Ovary (tissue), 9 donors: ENCODE data around the gene PMEPA1. TPM values are rescaled to one million over a fixed set of nuclear protein-coding genes. Genes with fewer than 3 reads are reported as not detected.

Experiments
- DNase-seq, 5 donors: peaks; one replicate each; pipeline ENCODE4 v3.0.0-alpha.2; 2019 to 2020
- H3K27ac ChIP-seq, 2 donors: fragments of 200-600 bp; one replicate each; pipeline versions ENCODE4 v1.5.1 to v1.8.0; 2019 to 2022
- H3K27me3 ChIP-seq: fragments of 200-600 bp; one replicate; pipeline ENCODE4 v1.8.0; 2022
- H3K36me3 ChIP-seq: fragments of 200-600 bp; sonication (generic); one replicate; pipeline ENCODE4 v1.5.1; 2019
- H3K4me1 ChIP-seq: one replicate; pipeline ENCODE4 v1.8.1; 2013; ENCODE audit warnings: mild to moderate bottlenecking, moderate library complexity; ENCODE audit not compliant: insufficient read depth
- H3K4me3 ChIP-seq: fragments of 200-600 bp; sonication (generic); one replicate; pipeline ENCODE4 v1.5.1; 2017
- H3K9me3 ChIP-seq, 2 donors: fragments of 200-600 bp in 1 of 2; sonication (generic) in 1 of 2; one replicate each; pipeline versions ENCODE4 v1.5.1 to v1.8.1; 2013 to 2019; ENCODE audit warnings: mild to moderate bottlenecking in 1 of 2, moderate library complexity in 1 of 2
- EP300 ChIP-seq: sonication (generic); formaldehyde crosslinking; IDR thresholded peaks from one replicate; pipeline ENCODE4 v1.6.1; 2017; ENCODE audit warnings: antibody characterized with exemption
- POLR2A ChIP-seq: fragments of 450-650 bp; IDR thresholded peaks from one replicate; pipeline ENCODE4 v1.6.1; 2017; ENCODE audit warnings: antibody characterized with exemption, mild to moderate bottlenecking, moderate library complexity
- WGBS, 3 donors: extraction: QIAGEN DNeasy Blood & Tissue Kit in 1 of 3; methylation state at CpG; one replicate each; pipeline versions ENCODE4 v1.1.5 to v1.1.7; 2013 to 2017; 5-methylcytosine and 5-hydroxymethylcytosine counted together
- intact Hi-C, 4 donors: fragments of 100-400 bp; cut with DNase I; formaldehyde crosslinking; loops; one replicate each; pipeline versions ENCODE4 v1.11.0 to v1.15.1; 2022 to 2023
- polyA plus RNA-seq, 2 donors: library from polyadenylated mRNA; stranded (reverse); fragments of 200-250 nt in 1 of 2; fragments of 350-450 nt in 1 of 2; fragmentation: Illumina TruSeq in 1 of 2; extraction: RNeasy Lipid Tissue Mini Kit (QIAGEN cat#74804) in 1 of 2; gene quantifications; one replicate each; pipeline ENCODE4 v1.2.3, GENCODE V29; 2013 to 2014
- total RNA-seq, 7 donors: library from RNA; depleted of rRNA in 2 of 7; stranded (reverse); fragments of >200 nt in 2 of 7; fragmentation: NEBNext Ultra II Directional in 3 of 7; extraction: Animal tissue kit (Norgen Biotek cat#: 25700) in 3 of 7; gene quantifications; one replicate each; pipeline versions ENCODE4 v1.1.0 to v1.2.4, GENCODE V29; 2016 to 2023
- TF ChIP-seq, protein P1 (sequence below), 3 donors: fragments of 450-650 bp in 2 of 3; fragments of 200-600 bp in 1 of 3; IDR thresholded peaks; one replicate each; pipeline versions ENCODE4 v1.5.1 to v1.8.0; 2016 to 2022; ENCODE audit warnings: antibody characterized with exemption in 3 of 3, mild to moderate bottlenecking in 1 of 3
- donor health status: DM: no; HTN: no; CAD: no; lungs with moderate emphysema.
- donor health status: DM: no; HTN: no; CAD: no.
- donor health status: Bipolar disorder and iron deficiency.
- donor health status: DM: yes; HTN: yes; CAD: no.
- donor health status: DM: no; HTN: no; CAD: no.
- donor health status: DM: yes; HTN: yes; CAD: no.

PMEPA1 gene
- total and polyA plus RNA-seq, 9 donors, result 2.7 to 73.4 (median 17.6) TPM

DNA sequence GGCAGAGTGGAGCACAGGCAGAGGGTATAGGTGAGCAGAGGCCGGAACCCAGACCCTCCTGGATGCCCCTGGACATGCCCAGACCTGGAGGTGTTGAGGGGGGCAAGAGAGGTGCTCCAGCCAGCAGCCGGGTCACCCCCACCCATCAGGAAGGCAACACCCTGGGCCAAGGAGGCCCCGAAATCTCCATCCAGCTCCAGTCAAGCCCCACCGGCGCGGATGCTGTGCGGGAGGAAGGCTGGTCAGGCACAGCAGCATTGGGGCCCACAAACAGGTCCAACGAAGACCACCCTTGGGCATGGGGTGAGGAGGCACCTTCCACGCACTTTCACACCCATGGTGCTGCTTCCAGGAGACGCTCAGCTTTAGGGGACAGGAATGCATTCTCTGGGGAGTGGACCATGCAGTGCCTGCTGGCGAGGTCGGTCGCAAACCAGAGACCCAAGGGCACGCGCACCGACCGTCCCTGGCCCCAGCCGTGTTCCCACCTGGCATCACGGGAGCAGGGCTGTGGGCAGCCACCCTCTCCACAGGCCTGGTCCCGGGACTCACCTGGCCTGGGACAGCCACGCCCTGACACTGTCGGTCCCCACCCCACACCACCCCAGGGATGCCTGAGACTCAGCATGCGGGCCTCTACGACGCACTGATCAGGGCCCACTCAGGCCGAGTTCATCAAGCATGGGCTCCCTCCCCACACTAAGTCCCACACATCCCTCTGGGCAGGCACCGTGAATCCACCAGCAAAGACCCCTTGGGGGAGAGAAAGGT lies 45.9 kb downstream of the PMEPA1 start:
- Histone ChIP-seq H3K27ac (no peak overlapping the region), H3K9me3 (no peaks in the 10 kb centered on the region), H3K4me1 (peaks cover 14% of the 10 kb centered on the region), H3K4me3 (no peak overlapping the region), H3K36me3 (no peaks in the 10 kb centered on the region), H3K27me3 (no peaks in the 10 kb centered on the region)
- peak in 4 of 5 donors; percentile 10 to 30 (median 20) for DNase-seq
- TF ChIP-seq, protein P1, sequence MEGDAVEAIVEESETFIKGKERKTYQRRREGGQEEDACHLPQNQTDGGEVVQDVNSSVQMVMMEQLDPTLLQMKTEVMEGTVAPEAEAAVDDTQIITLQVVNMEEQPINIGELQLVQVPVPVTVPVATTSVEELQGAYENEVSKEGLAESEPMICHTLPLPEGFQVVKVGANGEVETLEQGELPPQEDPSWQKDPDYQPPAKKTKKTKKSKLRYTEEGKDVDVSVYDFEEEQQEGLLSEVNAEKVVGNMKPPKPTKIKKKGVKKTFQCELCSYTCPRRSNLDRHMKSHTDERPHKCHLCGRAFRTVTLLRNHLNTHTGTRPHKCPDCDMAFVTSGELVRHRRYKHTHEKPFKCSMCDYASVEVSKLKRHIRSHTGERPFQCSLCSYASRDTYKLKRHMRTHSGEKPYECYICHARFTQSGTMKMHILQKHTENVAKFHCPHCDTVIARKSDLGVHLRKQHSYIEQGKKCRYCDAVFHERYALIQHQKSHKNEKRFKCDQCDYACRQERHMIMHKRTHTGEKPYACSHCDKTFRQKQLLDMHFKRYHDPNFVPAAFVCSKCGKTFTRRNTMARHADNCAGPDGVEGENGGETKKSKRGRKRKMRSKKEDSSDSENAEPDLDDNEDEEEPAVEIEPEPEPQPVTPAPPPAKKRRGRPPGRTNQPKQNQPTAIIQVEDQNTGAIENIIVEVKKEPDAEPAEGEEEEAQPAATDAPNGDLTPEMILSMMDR (IDR thresholded peaks at IDR 0.05), result no peak
- TF ChIP-seq POLR2A, result no peak
- no peak for TF ChIP-seq EP300
- WGBS, 3 donors, result 92 to 95% (median 93%) methylated on average over 27 of the region's 27 CpGs
- intact Hi-C loops, result no loop called here

DNA sequence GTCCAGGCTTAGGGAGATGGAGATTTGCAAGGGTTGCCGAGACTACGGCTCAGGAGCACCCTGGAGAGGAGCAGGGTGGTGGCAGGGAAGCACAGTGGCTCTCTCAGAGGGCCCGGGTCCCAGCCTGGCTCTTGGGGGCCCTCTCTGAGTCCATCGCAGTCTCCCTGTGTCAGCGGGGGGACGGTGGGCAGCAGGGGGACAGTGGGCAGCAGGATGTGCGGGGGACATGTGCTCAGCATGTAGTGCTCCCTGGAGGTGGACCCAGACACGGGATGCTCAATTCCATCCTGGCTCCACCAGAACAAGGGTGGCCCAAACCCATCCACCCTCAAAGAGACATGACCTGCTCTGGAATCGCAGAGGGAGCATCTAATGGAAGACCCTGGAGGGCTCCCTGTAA lies 46.6 kb downstream of the PMEPA1 start:
- TF ChIP-seq EP300, result no peak
- TF ChIP-seq, protein P1 (IDR thresholded peaks at IDR 0.05), result no peak
- TF ChIP-seq POLR2A, result no peak
- H3K9me3 ChIP-seq, result no peaks in the 10 kb centered on the region
- peak in 4 of 5 donors; percentile 9 to 28 (median 12) for DNase-seq
- H3K4me1 ChIP-seq, result peaks cover 14% of the 10 kb centered on the region
- no peak overlapping the region for H3K4me3 ChIP-seq
- no peak overlapping the region for H3K27ac ChIP-seq
- no peaks in the 10 kb centered on the region for H3K27me3 ChIP-seq
- no peaks in the 10 kb centered on the region for H3K36me3 ChIP-seq
- WGBS, 3 donors, result 90 to 94% (median 94%) methylated on average over 9 of the region's 9 CpGs
- intact Hi-C loops, result no loop called here

DNA sequence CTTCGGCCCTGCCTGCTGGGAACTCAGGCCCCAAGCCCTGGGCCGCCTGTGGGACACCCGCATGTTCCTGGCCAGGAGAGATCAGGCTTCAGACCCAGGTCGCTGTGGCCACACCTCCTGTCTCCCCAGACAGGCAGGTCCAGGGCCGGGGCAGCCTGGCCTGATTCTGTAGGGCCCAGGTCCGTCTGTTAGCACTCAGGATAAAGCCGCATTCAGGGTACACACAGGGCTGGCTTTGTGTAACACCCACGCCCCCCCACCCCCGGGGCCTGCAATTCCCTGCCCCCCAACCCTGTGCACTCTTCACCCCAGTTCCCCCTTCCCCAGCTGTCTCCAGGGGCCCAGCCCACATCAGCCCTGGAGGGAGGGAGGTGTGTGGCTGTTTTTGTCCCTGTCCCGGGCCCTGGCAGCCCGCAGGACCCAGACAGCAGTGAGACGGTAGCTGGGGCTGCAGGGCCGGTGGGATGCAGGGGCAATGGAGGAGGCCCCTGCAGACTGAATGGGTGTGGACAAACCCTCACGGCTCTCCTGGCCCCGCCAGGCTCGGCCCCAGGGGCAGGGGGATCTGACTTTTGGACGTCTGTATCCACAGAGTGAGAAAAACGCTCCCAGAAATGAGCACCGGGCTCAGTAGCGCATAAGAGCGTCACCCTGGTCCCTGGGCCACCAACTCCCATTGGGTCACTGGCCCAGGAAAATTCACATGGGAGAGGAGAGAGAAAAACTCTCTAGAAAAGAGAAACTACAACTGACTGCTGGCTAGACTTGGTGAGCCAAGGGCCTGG lies 47.2 kb downstream of the PMEPA1 start:
- Histone ChIP-seq H3K4me1 (peaks cover 14% of the 10 kb centered on the region), H3K27me3 (no peaks in the 10 kb centered on the region), H3K27ac (no peak overlapping the region), H3K9me3 (no peaks in the 10 kb centered on the region), H3K4me3 (no peak overlapping the region), H3K36me3 (no peaks in the 10 kb centered on the region)
- peak; percentile 5 to 34 (median 13) for DNase-seq
- intact Hi-C loops, result no loop called here
- 78 to 80% (median 79%) methylated on average over 21 of the region's 21 CpGs for WGBS, 3 donors
- TF ChIP-seq POLR2A (no peak), EP300 (no peak)
- TF ChIP-seq, protein P1 (IDR thresholded peaks at IDR 0.05), result no peak

DNA sequence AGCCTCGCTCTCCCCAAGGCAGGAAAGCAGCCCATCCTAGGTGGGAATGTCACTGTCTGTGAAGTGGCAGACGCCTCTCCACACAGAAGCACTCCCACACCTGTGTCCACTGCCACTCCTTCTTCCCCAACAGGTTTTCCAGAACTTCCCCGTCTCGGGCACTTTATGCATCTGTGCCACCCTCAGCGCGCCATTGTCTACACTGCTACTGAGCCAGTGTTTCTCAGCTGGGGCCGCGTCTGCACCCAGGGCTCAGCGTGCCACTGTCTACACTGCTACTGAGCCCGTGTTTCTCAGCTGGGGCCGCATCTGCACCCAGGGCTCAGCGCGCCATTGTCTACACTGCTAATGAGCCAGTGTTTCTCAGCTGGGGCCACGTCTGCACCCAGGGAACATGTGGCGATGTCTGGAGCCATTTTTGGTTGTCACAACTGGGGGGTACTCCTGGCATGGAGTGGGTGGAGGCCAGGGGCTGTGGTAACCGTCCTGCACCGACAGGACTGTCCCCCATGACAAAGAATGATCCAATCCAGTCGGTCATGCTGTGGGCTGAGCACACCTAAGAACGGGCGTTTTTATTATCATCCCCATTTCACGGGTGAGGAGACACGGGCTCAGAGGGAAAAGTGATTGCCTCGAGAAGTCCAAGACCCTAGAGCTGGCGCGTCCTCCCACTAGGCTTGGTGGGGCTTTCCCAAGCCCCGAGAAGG lies 47.9 kb downstream of the PMEPA1 start:
- Histone ChIP-seq H3K27me3 (no peaks in the 10 kb centered on the region), H3K36me3 (no peaks in the 10 kb centered on the region), H3K4me1 (peaks cover 14% of the 10 kb centered on the region), H3K27ac (no peak overlapping the region), H3K4me3 (no peak overlapping the region), H3K9me3 (no peaks in the 10 kb centered on the region)
- DNase-seq, result peak in 3 of 5 donors; percentile 8 to 27 (median 9)
- TF ChIP-seq, protein P1 (IDR thresholded peaks at IDR 0.05), result no peak
- no peak for TF ChIP-seq EP300
- no peak for TF ChIP-seq POLR2A
- 88 to 93% (median 88%) methylated on average over 26 of the region's 26 CpGs for WGBS, 3 donors
- intact Hi-C loops, result no loop called here
